SK-N-SH treated with all-trans-retinoic acid at 6 μM for 48 hours (cell line): ENCODE measurements around the gene SPP2.

Source experiments
- ATAC-seq: fragments of 200-7000 bp; cut with Tn5 transposase; 3 replicates; pipeline ENCODE4 v1.9.1; 2020; ENCODE audit warnings: mild to moderate bottlenecking, moderate library complexity
- ARNTL ChIP-seq: fragments of 450-650 bp; formaldehyde crosslinking; IDR thresholded peaks from 2 replicates; pipeline ENCODE4 v1.5.0; 2020; ENCODE audit warnings: low read depth, mild to moderate bottlenecking, moderate library complexity, borderline replicate concordance
- BACH2 ChIP-seq: fragments of 250-450 bp; sonication (Bioruptor Pico); IDR thresholded peaks from 2 replicates; pipeline ENCODE4 v1.9.0; 2021; ENCODE audit warnings: mild to moderate bottlenecking, borderline replicate concordance
- ESRRG ChIP-seq: fragments of 250-450 bp; sonication (Bioruptor Pico); IDR thresholded peaks from 2 replicates; pipeline ENCODE4 v1.6.1; 2021; ENCODE audit warnings: mild to moderate bottlenecking
- GLIS3 ChIP-seq: fragments of 250-450 bp; sonication (Bioruptor Pico); IDR thresholded peaks from 2 replicates; pipeline ENCODE4 v1.5.0; 2020; ENCODE audit warnings: mild to moderate bottlenecking, moderate library complexity
- ISL1 ChIP-seq: fragments of 250-450 bp; sonication (Bioruptor Pico); IDR thresholded peaks from 2 replicates; pipeline ENCODE4 v2.1.2; 2022; ENCODE audit warnings: mild to moderate bottlenecking, moderate library complexity
- OSR1 ChIP-seq: fragments of 250-450 bp; sonication (Bioruptor Pico); IDR thresholded peaks from 2 replicates; pipeline ENCODE4 v1.8.0; 2022; ENCODE audit warnings: moderate library complexity, mild to moderate bottlenecking, inconsistent platforms
- POU6F1 ChIP-seq: fragments of 250-450 bp; sonication (Bioruptor Pico); IDR thresholded peaks from 2 replicates; pipeline ENCODE4 v1.8.0; 2021; ENCODE audit warnings: low read depth, mild to moderate bottlenecking, moderate library complexity, borderline replicate concordance
- PPARA ChIP-seq: fragments of 250-450 bp; sonication (Bioruptor Pico); IDR thresholded peaks from 2 replicates; pipeline ENCODE4 v1.5.0; 2020; ENCODE audit warnings: mild to moderate bottlenecking, borderline replicate concordance
- TCF4 ChIP-seq: fragments of 250-450 bp; sonication (Bioruptor Pico); IDR thresholded peaks from 2 replicates; pipeline ENCODE4 v1.8.0; 2021; ENCODE audit warnings: mild to moderate bottlenecking, moderate library complexity, borderline replicate concordance
- TOX ChIP-seq: fragments of 250-450 bp; sonication (Bioruptor Pico); IDR thresholded peaks from 2 replicates; pipeline ENCODE4 v1.8.0; 2021; ENCODE audit warnings: mild to moderate bottlenecking, moderate library complexity, borderline replicate concordance
- ZC3H10 ChIP-seq: fragments of 250-450 bp; sonication (Bioruptor Pico); IDR thresholded peaks from 2 replicates; pipeline ENCODE4 v1.5.1; 2021; ENCODE audit warnings: mild to moderate bottlenecking, moderate library complexity
- ZFP3 ChIP-seq: fragments of 250-450 bp; sonication (Bioruptor Pico); IDR thresholded peaks from 2 replicates; pipeline ENCODE4 v1.5.0; 2020; ENCODE audit warnings: mild to moderate bottlenecking, moderate library complexity
- ZFP30 ChIP-seq: fragments of 450-650 bp; formaldehyde crosslinking; IDR thresholded peaks from 2 replicates; pipeline ENCODE4 v1.5.0; 2022; ENCODE audit warnings: mild to moderate bottlenecking, moderate library complexity
- ZNF565 ChIP-seq: fragments of 450-650 bp; formaldehyde crosslinking; conservative IDR thresholded peaks from 2 replicates; pipeline ENCODE4 v1.5.0; 2020; ENCODE audit warnings: low read depth, mild to moderate bottlenecking, moderate library complexity
- ZNF70 ChIP-seq: fragments of 450-650 bp; formaldehyde crosslinking; IDR thresholded peaks from 2 replicates; pipeline ENCODE4 v1.5.0; 2020; ENCODE audit warnings: mild to moderate bottlenecking, moderate library complexity
- ZNF8 ChIP-seq: fragments of 450-650 bp; formaldehyde crosslinking; IDR thresholded peaks from 2 replicates; pipeline ENCODE4 v1.5.0; 2020; ENCODE audit warnings: mild to moderate bottlenecking, moderate library complexity
- TF ChIP-seq, protein P1 (sequence below): fragments of 250-450 bp; sonication (Bioruptor Pico); IDR thresholded peaks from 2 replicates; pipeline ENCODE4 v1.5.1; 2020; ENCODE audit warnings: low read depth, mild to moderate bottlenecking, moderate library complexity
- TF ChIP-seq, protein P2 (sequence below): fragments of 250-450 bp; sonication (Bioruptor Pico); IDR thresholded peaks from 2 replicates; pipeline ENCODE4 v1.5.1; 2021; ENCODE audit warnings: mild to moderate bottlenecking, moderate library complexity
- TF ChIP-seq, protein P3 (sequence below): fragments of 250-450 bp; sonication (Bioruptor Pico); IDR thresholded peaks from 2 replicates; pipeline ENCODE4 v1.5.0; 2020; ENCODE audit warnings: mild to moderate bottlenecking, moderate library complexity
- TF ChIP-seq, protein P4 (sequence below): fragments of 250-450 bp; sonication (Bioruptor Pico); IDR thresholded peaks from 2 replicates; pipeline ENCODE4 v1.8.0; 2020; ENCODE audit warnings: mild to moderate bottlenecking, moderate library complexity, borderline replicate concordance

SPP2 gene

DNA sequence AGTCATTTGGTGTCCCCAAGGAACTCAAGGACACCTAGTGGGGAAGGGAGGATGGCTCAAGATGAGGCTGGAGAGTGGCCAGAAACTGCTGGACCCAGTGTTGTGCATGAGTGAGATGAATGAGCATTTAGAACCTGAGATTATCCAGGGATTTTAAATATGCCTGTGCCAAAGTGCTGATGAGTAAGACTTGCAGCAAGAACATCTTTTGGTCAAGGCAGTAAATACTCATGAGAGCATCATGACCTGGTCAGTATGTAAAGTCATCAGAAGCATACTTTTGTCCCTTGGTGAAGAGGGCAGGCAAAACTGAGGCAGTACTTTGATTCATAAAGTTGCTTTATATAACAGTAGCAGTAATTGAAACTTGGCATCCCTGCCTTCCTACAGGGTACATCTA lies 3.1 kb upstream of the SPP2 start:
- no peak for TF ChIP-seq ISL1 (CRISPR knock-in tag)
- TF ChIP-seq, all 23 proteins: peak for 0
- ATAC-seq: no peak

- no peak for TF ChIP-seq ESRRG (CRISPR knock-in tag)
- no peak for TF ChIP-seq ZFP3
- TF ChIP-seq BACH2 (CRISPR knock-in tag): no peak
- no peak for TF ChIP-seq ZNF8 (CRISPR knock-in tag)
- no peak for TF ChIP-seq GLIS3 (CRISPR knock-in tag)
- no peak for TF ChIP-seq TCF4 (CRISPR knock-in tag)
- no peak for TF ChIP-seq ZC3H10 (CRISPR knock-in tag)
- no peak for ATAC-seq
These were observed 2.5 kb upstream of the SPP2 start for GRCh38 chr2:234048049-234048448.

GRCh38 chr2:234051374-234052070 lies 1.0 kb downstream of the SPP2 start:
- peak; percentile 78 for ATAC-seq
- TF ChIP-seq, protein P1, sequence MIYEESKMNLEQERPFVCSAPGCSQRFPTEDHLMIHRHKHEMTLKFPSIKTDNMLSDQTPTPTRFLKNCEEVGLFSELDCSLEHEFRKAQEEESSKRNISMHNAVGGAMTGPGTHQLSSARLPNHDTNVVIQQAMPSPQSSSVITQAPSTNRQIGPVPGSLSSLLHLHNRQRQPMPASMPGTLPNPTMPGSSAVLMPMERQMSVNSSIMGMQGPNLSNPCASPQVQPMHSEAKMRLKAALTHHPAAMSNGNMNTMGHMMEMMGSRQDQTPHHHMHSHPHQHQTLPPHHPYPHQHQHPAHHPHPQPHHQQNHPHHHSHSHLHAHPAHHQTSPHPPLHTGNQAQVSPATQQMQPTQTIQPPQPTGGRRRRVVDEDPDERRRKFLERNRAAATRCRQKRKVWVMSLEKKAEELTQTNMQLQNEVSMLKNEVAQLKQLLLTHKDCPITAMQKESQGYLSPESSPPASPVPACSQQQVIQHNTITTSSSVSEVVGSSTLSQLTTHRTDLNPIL (CRISPR knock-in tag): no peak
- TF ChIP-seq, protein P2, sequence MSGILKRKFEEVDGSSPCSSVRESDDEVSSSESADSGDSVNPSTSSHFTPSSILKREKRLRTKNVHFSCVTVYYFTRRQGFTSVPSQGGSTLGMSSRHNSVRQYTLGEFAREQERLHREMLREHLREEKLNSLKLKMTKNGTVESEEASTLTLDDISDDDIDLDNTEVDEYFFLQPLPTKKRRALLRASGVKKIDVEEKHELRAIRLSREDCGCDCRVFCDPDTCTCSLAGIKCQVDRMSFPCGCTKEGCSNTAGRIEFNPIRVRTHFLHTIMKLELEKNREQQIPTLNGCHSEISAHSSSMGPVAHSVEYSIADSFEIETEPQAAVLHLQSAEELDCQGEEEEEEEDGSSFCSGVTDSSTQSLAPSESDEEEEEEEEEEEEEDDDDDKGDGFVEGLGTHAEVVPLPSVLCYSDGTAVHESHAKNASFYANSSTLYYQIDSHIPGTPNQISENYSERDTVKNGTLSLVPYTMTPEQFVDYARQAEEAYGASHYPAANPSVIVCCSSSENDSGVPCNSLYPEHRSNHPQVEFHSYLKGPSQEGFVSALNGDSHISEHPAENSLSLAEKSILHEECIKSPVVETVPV (CRISPR knock-in tag): no peak
- TF ChIP-seq, protein P3, sequence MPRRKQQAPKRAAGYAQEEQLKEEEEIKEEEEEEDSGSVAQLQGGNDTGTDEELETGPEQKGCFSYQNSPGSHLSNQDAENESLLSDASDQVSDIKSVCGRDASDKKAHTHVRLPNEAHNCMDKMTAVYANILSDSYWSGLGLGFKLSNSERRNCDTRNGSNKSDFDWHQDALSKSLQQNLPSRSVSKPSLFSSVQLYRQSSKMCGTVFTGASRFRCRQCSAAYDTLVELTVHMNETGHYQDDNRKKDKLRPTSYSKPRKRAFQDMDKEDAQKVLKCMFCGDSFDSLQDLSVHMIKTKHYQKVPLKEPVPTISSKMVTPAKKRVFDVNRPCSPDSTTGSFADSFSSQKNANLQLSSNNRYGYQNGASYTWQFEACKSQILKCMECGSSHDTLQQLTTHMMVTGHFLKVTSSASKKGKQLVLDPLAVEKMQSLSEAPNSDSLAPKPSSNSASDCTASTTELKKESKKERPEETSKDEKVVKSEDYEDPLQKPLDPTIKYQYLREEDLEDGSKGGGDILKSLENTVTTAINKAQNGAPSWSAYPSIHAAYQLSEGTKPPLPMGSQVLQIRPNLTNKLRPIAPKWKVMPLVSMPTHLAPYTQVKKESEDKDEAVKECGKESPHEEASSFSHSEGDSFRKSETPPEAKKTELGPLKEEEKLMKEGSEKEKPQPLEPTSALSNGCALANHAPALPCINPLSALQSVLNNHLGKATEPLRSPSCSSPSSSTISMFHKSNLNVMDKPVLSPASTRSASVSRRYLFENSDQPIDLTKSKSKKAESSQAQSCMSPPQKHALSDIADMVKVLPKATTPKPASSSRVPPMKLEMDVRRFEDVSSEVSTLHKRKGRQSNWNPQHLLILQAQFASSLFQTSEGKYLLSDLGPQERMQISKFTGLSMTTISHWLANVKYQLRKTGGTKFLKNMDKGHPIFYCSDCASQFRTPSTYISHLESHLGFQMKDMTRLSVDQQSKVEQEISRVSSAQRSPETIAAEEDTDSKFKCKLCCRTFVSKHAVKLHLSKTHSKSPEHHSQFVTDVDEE (CRISPR knock-in tag): no peak
- TF ChIP-seq OSR1 (CRISPR knock-in tag): no peak
- no peak for TF ChIP-seq ESRRG (CRISPR knock-in tag)
- TF ChIP-seq POU6F1 (CRISPR knock-in tag): no peak

- no peak for ATAC-seq
- TF ChIP-seq, protein P4, sequence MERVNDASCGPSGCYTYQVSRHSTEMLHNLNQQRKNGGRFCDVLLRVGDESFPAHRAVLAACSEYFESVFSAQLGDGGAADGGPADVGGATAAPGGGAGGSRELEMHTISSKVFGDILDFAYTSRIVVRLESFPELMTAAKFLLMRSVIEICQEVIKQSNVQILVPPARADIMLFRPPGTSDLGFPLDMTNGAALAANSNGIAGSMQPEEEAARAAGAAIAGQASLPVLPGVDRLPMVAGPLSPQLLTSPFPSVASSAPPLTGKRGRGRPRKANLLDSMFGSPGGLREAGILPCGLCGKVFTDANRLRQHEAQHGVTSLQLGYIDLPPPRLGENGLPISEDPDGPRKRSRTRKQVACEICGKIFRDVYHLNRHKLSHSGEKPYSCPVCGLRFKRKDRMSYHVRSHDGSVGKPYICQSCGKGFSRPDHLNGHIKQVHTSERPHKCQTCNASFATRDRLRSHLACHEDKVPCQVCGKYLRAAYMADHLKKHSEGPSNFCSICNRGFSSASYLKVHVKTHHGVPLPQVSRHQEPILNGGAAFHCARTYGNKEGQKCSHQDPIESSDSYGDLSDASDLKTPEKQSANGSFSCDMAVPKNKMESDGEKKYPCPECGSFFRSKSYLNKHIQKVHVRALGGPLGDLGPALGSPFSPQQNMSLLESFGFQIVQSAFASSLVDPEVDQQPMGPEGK (CRISPR knock-in tag): no peak
- TF ChIP-seq PPARA (CRISPR knock-in tag): no peak
- TF ChIP-seq, protein P3 (CRISPR knock-in tag): no peak
- no peak for TF ChIP-seq ISL1 (CRISPR knock-in tag)
- no peak for TF ChIP-seq OSR1 (CRISPR knock-in tag)
- no peak for TF ChIP-seq ARNTL (CRISPR knock-in tag)
- no peak for TF ChIP-seq GLIS3 (CRISPR knock-in tag)
- TF ChIP-seq ZFP30 (CRISPR knock-in tag): no peak
- TF ChIP-seq POU6F1 (CRISPR knock-in tag): no peak
- no peak for TF ChIP-seq ZNF70 (CRISPR knock-in tag)
- TF ChIP-seq TOX (CRISPR knock-in tag): no peak
- TF ChIP-seq ZNF565: no peak
- TF ChIP-seq, protein P1 (CRISPR knock-in tag): no peak
These were observed 8.4 kb downstream of the SPP2 start for GRCh38 chr2:234058881-234059280.
